Epithelial cell of proximal tubule (primary cell): ENCODE results near the gene FAM118A. TPM values are rescaled to one million over a fixed set of nuclear protein-coding genes. Genes with fewer than 3 reads are reported as not detected.

Experiments used
- DNase-seq: peaks from one replicate; pipeline ENCODE4 v3.0.0-alpha.2; 2011; ENCODE audit warnings: low read depth
- H3K4me3 ChIP-seq: 2 replicates; pipeline ENCODE4 v1.5.1; 2011; ENCODE audit warnings: low read depth, mild to moderate bottlenecking, low read length
- CTCF ChIP-seq: conservative IDR thresholded peaks from 2 replicates; pipeline ENCODE4 v1.5.1; 2012; ENCODE audit warnings: low read depth, mild to moderate bottlenecking, low read length
- total RNA-seq: library from RNA; depleted of rRNA; stranded (reverse); fragments of >200 nt; gene quantifications from 2 replicates; pipeline ENCODE4 v1.2.3, GENCODE V29; 2015

Gene FAM118A
- total RNA-seq, 1 donor from 2014 or later, result 9.5 TPM

GRCh38 chr22:45331486-45331885 is 21.8 kb downstream of the FAM118A start:
- no peak for DNase-seq
- H3K4me3 ChIP-seq, result no peak overlapping the region
- no peak for TF ChIP-seq CTCF

- no peak overlapping the region for H3K4me3 ChIP-seq
- no peak for TF ChIP-seq CTCF
- no peak for DNase-seq
Measured at GRCh38 chr22:45332001-45332400, 22.3 kb downstream of the FAM118A start.

GRCh38 chr22:45334068-45334467 is 24.3 kb downstream of the FAM118A start:
- TF ChIP-seq CTCF, result no peak
- H3K4me3 ChIP-seq, result no peak overlapping the region
- no peak for DNase-seq

- H3K4me3 ChIP-seq, result no peak overlapping the region
- DNase-seq, result no peak
- no peak for TF ChIP-seq CTCF
Measured at GRCh38 chr22:45334528-45334927, 24.8 kb downstream of the FAM118A start.

GRCh38 chr22:45335021-45335818 is 25.5 kb downstream of the FAM118A start:
- no peak for TF ChIP-seq CTCF
- no peak for DNase-seq
- H3K4me3 ChIP-seq, result no peak overlapping the region

GRCh38 chr22:45335854-45336522 is 26.3 kb downstream of the FAM118A start:
- TF ChIP-seq CTCF, result no peak
- DNase-seq, result no peak
- H3K4me3 ChIP-seq, result no peak overlapping the region
